ENCODE results near the gene ANKRD63. TPM values are rescaled to one million over a fixed set of nuclear protein-coding genes. Genes with fewer than 3 reads are reported as not detected.

Gene ANKRD63
- total RNA-seq, 1 donor from 2014 or later, result not detected

DNA sequence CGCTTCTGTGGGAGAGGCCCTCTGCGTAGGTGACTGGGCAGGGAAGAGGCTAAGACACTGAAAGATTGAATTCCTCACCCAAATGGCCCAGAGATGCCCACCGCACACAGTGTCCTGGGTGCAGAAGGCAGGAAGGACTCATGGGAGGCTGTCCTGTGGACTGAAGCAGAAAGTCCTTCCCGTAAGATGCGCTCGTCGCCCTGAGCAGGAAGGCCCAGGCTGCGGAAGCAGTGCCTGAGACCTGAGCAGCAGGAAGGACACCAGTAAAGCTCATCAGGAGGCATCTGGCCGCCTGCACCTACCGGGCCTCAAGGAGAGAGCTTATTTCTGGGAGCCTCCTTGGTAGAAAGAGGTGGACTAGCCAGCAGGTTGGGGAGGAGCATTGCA, 40.7 kb downstream of the ANKRD63 start:
- Histone ChIP-seq H3K4me2 (no peak overlapping the region), H3K9ac (no peak overlapping the region), H3F3A (ENCODE audit: low read depth) (no peaks in the 10 kb centered on the region), H3K27me3 (peaks cover 26% of the 10 kb centered on the region), H3K27ac (no peak overlapping the region), H3K36me3 (no peaks in the 10 kb centered on the region), H2AFZ (replicated peaks) (no peak overlapping the region), H4K20me1 (ENCODE audit: low read depth) (no peaks in the 10 kb centered on the region), H3K79me2 (ENCODE audit: low read depth) (no peaks in the 10 kb centered on the region), H3K9me3 (ENCODE audit: low read depth) (no peaks in the 10 kb centered on the region), H3K4me3 (no peak overlapping the region), H3K4me1 (peaks cover 4% of the 10 kb centered on the region)
- Mint-ChIP-seq H3K36me3 (no peaks in the 10 kb centered on the region), H3K27ac (no peak overlapping the region), H3K9me3 (no peaks in the 10 kb centered on the region), H3K4me1 (peaks cover 17% of the 10 kb centered on the region), H3K4me3 (no peak overlapping the region), H3K27me3 (ENCODE audit: insufficient read depth, low read depth) (peaks cover 13% of the 10 kb centered on the region)
- TF ChIP-seq EZH2phosphoT487 (IDR thresholded peaks at IDR 0.05), result no peak
- no peak for TF ChIP-seq EZH2 (IDR thresholded peaks at IDR 0.05)
- TF ChIP-seq, protein P1, sequence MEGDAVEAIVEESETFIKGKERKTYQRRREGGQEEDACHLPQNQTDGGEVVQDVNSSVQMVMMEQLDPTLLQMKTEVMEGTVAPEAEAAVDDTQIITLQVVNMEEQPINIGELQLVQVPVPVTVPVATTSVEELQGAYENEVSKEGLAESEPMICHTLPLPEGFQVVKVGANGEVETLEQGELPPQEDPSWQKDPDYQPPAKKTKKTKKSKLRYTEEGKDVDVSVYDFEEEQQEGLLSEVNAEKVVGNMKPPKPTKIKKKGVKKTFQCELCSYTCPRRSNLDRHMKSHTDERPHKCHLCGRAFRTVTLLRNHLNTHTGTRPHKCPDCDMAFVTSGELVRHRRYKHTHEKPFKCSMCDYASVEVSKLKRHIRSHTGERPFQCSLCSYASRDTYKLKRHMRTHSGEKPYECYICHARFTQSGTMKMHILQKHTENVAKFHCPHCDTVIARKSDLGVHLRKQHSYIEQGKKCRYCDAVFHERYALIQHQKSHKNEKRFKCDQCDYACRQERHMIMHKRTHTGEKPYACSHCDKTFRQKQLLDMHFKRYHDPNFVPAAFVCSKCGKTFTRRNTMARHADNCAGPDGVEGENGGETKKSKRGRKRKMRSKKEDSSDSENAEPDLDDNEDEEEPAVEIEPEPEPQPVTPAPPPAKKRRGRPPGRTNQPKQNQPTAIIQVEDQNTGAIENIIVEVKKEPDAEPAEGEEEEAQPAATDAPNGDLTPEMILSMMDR (IDR thresholded peaks at IDR 0.05), result no peak
- DNase-seq (ENCODE audit: low spot score), result no peak

DNA sequence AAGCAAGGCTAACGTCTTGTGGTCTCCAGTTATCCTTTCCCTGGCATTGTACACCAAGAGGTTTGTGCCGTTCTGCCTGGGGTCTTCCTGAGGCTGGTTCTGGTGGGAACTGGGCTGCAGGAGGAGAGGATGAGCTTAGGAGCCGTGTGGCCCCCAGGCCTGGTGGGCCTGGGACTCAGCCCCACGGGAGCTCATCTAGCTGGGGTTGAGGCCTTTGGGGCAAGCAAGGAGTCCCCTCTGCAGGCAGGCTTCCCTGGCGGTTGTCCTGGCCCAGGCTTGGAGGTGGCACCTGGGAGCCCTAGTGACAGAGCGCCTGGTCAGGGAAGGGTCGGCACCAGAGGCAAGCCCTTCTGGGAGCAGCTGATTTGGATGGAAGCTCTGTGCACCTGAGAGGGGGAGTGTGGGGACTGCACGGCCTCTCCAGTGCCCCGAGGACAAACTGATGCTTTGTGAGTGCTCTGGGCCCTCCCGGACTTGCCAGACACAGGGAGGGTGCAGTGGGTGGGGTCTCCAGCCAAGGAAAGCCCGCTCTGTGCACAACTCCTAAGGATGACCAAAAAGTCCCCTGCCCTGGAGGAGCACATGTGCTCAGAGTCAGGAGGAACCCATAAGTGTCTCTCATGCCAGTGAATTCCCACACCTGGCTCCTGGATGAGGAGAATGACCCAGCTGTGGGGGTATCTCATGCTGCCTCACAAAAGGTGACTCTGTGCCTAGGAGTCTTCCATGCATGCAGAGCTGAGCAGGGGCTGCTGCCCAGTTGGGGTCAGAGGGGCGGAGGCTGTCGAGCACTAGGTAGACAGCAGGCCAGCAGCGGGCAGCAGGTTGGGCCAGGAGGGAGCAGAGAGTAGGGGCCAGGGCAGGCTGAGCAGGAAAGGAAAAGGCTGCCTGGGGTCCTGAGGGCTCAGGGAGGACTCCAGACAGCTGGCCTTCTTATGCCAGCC, 41.3 kb downstream of the ANKRD63 start:
- Histone ChIP-seq H3K79me2 (ENCODE audit: low read depth) (no peaks in the 10 kb centered on the region), H3K9ac (no peak overlapping the region), H4K20me1 (ENCODE audit: low read depth) (no peaks in the 10 kb centered on the region), H3K9me3 (ENCODE audit: low read depth) (no peaks in the 10 kb centered on the region), H3F3A (ENCODE audit: low read depth) (no peaks in the 10 kb centered on the region), H3K4me3 (no peak overlapping the region), H2AFZ (replicated peaks) (no peak overlapping the region), H3K4me1 (peaks cover 4% of the 10 kb centered on the region), H3K27ac (no peak overlapping the region), H3K36me3 (no peaks in the 10 kb centered on the region), H3K27me3 (peaks cover 27% of the 10 kb centered on the region), H3K4me2 (no peak overlapping the region)
- no peaks in the 10 kb centered on the region for H3K9me3 Mint-ChIP-seq
- DNase-seq (ENCODE audit: low spot score), result no peak
- H3K36me3 Mint-ChIP-seq, result no peaks in the 10 kb centered on the region
- TF ChIP-seq, protein P1 (IDR thresholded peaks at IDR 0.05), result no peak
- TF ChIP-seq EZH2phosphoT487 (IDR thresholded peaks at IDR 0.05) (no peak), EZH2 (IDR thresholded peaks at IDR 0.05) (no peak)
- H3K27me3 Mint-ChIP-seq (ENCODE audit: insufficient read depth, low read depth), result peaks cover 13% of the 10 kb centered on the region
- H3K4me3 Mint-ChIP-seq, result no peak overlapping the region
- H3K27ac Mint-ChIP-seq, result no peak overlapping the region
- H3K4me1 Mint-ChIP-seq, result peaks cover 17% of the 10 kb centered on the region

DNA sequence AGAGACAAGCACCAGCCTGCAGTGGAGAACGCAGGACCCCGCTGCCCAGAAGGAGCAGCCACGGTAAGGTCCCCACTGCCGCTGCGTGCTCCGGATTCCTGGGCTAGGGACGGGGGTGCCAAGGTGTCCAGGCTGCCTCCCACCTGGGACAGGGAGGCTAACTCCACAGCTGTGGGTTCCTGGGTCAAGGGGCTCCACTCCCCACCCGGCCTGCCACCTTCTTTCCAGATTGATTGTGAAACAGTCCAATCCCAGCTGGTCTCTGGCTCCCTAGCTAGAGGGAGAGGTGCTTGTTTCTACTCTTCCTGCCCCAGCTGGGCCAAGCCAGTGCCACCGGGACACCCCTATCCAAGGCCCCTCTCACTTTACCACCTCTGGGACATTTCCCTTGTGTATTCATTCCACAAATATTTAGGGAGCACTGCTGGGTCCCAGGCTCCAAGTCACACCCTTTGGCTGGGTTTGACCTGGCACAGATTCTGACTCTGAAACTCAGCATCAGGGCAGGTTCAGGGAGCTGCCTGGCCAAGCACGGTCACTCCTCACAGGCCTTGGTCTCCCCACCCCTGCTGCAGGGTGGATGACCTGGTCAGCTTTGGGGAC, 42.1 kb downstream of the ANKRD63 start:
- peaks cover 4% of the 10 kb centered on the region for H3K4me1 ChIP-seq
- H3F3A ChIP-seq (ENCODE audit: low read depth), result no peaks in the 10 kb centered on the region
- Mint-ChIP-seq H3K4me3 (no peak overlapping the region), H3K36me3 (no peaks in the 10 kb centered on the region), H3K27ac (no peak overlapping the region), H3K4me1 (peaks cover 17% of the 10 kb centered on the region), H3K9me3 (no peaks in the 10 kb centered on the region), H3K27me3 (ENCODE audit: insufficient read depth, low read depth) (peaks cover 13% of the 10 kb centered on the region)
- H3K79me2 ChIP-seq (ENCODE audit: low read depth), result no peaks in the 10 kb centered on the region
- no peak overlapping the region for H3K27ac ChIP-seq
- no peak for DNase-seq (ENCODE audit: low spot score)
- H3K9ac ChIP-seq, result no peak overlapping the region
- no peak overlapping the region for H3K4me2 ChIP-seq
- no peak overlapping the region for H3K4me3 ChIP-seq
- peaks cover 27% of the 10 kb centered on the region for H3K27me3 ChIP-seq
- H4K20me1 ChIP-seq (ENCODE audit: low read depth), result no peaks in the 10 kb centered on the region
- no peaks in the 10 kb centered on the region for H3K36me3 ChIP-seq
- no peak overlapping the region for H2AFZ ChIP-seq (replicated peaks)
- no peaks in the 10 kb centered on the region for H3K9me3 ChIP-seq (ENCODE audit: low read depth)
- TF ChIP-seq, protein P1 (IDR thresholded peaks at IDR 0.05), result no peak
- TF ChIP-seq EZH2 (IDR thresholded peaks at IDR 0.05) (no peak), EZH2phosphoT487 (IDR thresholded peaks at IDR 0.05) (no peak)
